Measurements from ENCODE around the gene GLP2R.

The GLP2R gene

GRCh38 chr17:9859781-9860180 is 34.1 kb downstream of the GLP2R start:
- DNase-seq = no peak

- DNase-seq = no peak
Observed at GRCh38 chr17:9860851-9861250, 35.1 kb downstream of the GLP2R start.

GRCh38 chr17:9862220-9862619 is 36.5 kb downstream of the GLP2R start:
- no peak for DNase-seq

- DNase-seq = no peak
Observed at GRCh38 chr17:9862949-9863348, 37.2 kb downstream of the GLP2R start.

- no peak for DNase-seq
Observed at GRCh38 chr17:9865586-9865985, 39.9 kb downstream of the GLP2R start.

DNA sequence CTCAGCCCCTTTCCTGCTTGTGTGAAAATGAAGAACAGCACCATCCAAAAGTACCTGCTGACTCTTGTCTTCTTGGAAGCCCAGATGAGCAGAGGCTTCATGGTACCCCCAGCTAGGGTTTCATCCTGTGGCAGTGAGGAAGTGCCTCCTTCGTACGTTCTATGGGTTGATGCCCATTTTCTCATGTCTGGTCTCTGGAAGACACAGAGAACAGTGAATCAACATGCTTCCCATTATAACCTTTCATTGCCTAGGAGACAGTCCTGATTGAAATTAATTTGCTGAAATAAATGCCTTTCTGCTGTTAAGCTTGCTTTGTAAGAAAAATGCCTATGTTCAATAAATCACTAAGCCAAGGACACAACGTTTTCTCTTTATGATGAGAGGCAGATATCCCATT is 42.8 kb downstream of the GLP2R start:
- DNase-seq = no peak

- no peak for DNase-seq
Observed at GRCh38 chr17:9872852-9873251, 47.1 kb downstream of the GLP2R start.

- no peak for DNase-seq
Observed at GRCh38 chr17:9874722-9875121, 49.0 kb downstream of the GLP2R start.

DNA sequence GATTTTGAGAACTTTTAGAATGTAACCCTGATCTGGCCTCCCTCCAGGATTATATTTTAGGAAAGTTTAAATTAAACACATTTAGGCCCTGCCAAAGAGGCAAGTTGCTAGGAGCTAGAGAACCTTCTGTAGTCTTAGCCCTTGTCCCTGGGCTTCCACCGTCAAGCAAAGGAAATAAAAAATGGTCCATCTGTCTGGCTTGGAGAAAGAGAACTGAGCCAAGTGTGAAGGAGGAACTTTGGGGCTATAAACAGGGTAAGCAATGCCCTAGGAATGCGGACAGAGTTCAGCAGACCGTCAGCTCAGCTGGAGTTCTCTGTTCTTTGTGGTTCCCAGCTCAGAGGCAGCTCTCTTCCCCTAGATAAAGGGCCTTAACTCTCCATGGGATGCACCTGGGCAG is 49.7 kb downstream of the GLP2R start:
- no peak for DNase-seq

DNA sequence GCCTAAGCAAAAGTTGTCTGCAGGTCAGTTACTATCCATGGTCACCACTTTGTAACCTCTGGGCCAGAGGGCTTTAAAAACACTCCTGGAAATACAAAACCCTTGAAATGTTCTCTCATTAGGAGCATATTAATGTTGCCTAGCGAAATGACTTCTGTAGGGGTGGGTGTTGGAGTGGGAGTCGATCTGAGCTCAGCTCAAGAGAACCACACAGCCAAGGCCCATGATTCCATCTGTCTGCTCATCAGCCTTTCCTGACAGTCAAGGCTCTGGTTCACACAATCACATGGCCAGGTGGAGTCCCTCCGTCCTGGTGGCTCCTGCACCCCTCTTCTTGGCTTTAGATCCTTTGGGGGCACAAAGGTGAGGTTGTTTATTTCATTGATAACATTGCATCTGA is 52.6 kb downstream of the GLP2R start:
- no peak for DNase-seq

DNA sequence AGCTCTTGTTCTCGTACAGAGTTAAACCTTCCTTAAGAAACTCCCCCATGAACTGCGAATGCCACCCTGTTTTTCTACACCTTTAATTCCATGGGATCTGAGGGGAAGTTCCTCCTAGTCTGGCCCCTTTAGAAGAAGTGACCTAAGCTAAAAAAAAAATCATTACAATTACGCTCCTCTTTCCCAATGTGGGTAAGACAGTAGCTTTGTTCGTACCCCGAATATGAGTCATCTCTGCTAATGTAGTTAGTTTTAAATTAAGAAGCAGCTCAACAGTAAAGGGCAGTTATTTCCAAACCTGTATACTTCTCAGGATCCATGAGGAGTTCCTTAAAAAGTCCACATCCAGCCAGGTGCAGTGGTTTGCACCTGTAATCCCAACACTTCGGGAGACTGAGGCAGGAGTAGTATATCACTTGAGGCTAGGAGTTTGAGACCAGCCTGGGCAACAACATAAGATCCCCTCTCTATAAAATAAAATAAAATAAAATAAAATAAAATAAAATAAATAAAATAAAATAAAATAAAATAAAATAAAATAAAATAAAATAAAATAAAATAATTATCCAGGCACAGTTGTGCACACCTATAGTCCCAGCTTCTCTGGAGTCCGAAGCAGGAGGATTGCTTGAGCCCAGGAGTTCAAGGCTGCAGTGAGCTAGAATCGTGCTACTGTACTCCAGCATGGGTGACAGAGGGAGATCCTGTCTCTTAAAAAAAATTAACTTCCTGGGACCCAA is 53.2 kb downstream of the GLP2R start:
- DNase-seq = no peak

GRCh38 chr17:9880582-9880999 is 54.9 kb downstream of the GLP2R start:
- DNase-seq = no peak

DNA sequence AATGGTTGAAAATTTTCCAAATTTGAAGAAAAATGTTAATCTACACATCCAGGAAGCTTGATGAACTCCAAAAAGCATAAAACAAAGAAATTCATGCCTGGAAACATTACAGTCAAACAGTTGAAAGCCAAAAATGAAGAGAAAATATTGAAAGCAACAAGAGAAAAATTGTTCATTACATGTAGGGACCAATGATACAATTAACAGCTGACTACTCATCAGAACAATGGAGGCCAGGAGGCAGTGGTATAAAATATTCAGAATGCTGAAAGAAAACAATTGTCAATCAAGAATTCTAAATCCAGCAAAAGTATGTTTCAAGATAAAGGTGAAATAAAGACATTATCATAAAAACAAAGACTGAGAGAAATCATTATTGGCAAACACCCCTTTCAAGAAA is 57.7 kb downstream of the GLP2R start:
- no peak for DNase-seq

GRCh38 chr17:9886141-9886930 is 60.6 kb downstream of the GLP2R start:
- no peak for DNase-seq

DNA sequence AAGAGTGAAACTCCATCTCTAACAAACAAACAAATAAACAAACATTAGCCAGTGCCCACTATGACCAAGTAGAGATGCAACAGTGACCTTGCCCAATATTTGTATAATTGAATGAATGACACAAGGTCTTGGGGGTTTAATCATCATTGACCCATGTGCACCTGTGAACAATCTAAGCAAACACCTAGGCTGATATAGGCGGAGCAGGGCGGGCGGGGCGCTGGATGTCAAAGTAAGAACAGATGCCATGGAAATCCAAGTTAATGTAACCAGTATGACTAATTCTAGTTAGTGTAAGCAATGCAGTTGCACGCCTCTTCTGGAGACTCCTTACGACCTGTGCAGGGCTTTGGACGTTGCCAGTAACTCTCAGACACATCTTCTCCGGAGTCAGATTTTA is 61.8 kb downstream of the GLP2R start:
- DNase-seq = no peak

GRCh38 chr17:9890124-9890523 is 64.4 kb downstream of the GLP2R start:
- DNase-seq = no peak

DNA sequence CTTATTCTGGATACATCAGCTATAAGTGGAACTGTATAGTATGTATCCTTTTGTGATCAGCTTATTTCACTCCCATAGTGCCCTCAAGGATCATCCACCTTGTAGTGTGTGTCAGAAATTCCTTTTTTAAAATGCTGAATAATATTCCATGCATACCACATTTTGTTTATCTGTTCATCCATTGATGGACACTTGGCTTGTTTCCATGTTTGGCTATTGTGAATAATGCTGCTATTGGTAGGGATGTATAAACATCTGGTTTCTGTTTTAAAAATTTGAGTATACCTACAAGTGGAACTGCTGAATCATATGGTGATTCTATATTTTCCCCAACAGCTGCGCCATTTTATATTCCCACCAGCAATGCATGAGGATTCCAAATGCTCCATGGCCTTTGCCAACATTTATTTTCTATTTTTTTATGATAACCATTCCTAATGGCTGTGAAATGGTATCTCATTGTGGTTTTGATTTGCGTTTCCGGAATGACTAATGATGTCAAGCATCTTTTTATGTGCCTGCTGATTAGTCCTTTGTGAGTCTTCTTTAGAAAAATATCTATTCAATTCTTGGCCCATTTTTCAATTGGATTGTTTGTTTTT is 67.8 kb downstream of the GLP2R start:
- DNase-seq = no peak

DNA sequence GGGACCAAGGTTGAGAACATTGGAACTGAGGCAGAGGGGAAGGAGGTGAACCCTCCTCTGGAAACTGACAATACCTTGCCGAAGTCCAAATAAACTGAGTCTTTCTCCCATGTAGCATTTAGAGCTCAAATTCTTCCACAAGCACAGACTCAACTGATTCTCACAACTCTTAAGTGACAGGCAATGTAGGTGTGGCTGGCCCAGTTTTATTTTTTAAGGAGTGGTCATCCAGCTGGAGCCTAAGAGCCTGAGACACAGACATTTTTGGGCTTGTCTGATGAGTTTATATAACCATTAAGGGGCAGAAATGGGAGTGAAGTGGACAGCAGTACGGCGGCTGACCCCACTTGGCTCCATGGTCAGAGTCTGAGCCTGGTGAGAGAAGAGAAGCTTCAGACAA is 68.5 kb downstream of the GLP2R start:
- no peak for DNase-seq

- no peak for DNase-seq
Observed at GRCh38 chr17:9895923-9896322, 70.2 kb downstream of the GLP2R start.

DNA sequence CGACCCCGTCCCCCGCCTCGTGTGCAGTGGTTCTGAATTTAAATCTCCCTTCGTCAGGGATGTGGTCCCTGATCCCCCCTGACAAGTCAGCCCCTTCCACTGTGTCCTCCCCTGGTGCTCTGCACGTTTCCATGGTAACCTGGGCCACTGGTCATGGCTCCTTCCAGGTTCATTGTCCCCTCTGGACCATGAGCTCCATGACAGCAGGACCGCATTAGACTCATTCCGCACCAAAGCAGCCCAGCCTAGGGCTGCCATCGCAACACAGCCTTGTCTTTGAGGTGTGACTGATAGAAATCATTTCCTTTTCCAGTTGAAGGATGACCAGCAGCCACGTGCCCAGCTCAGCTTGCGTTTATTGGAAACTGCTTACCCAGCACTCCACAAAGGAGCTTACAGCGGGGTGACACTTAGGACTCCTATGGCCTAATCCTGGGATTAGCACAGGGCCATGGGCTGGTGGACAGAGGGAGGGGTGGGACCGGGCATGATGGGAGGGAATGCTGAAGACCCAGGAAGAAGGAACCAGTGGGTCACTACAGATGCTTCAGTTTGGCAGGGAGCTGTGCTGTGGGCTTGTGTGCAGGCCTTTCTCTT is 71.7 kb downstream of the GLP2R start:
- DNase-seq = no peak

- DNase-seq = no peak
Observed at GRCh38 chr17:9898812-9899211, 73.1 kb downstream of the GLP2R start.

- no peak for DNase-seq
Observed at GRCh38 chr17:9899280-9900043, 73.7 kb downstream of the GLP2R start.

- no peak for DNase-seq
Observed at GRCh38 chr17:9900044-9900594, 74.4 kb downstream of the GLP2R start.
